Stomach (tissue), 9 donors: ENCODE measurements around the gene SLC23A3. TPM values are rescaled to one million over a fixed set of nuclear protein-coding genes. Genes with fewer than 3 reads are reported as not detected.

Experiments used
- DNase-seq, 2 donors: peaks; one replicate each; pipeline versions ENCODE4 v3.0.0 to v3.0.0-alpha.2; 2013 to 2019
- H3K27ac ChIP-seq, 5 donors: fragments of 200-600 bp in 4 of 5; sonication (generic) in 4 of 5; one replicate each; pipeline ENCODE4 v1.5.1; 2013 to 2019; ENCODE audit warnings: mild to moderate bottlenecking in 1 of 5, moderate library complexity in 1 of 5
- H3K27me3 ChIP-seq, 3 donors: fragments of 200-600 bp; sonication (generic); one replicate each; pipeline ENCODE4 v1.5.1; 2017 to 2019; ENCODE audit warnings: mixed run types in 1 of 3
- H3K36me3 ChIP-seq, 4 donors: fragments of 200-600 bp; sonication (generic); 1 replicate in 3 of 4; 2 replicates in 1 of 4; pipeline ENCODE4 v1.5.1; 2016 to 2019
- H3K4me1 ChIP-seq, 4 donors: fragments of 200-600 bp; sonication (generic); one replicate each; pipeline ENCODE4 v1.5.1; 2016 to 2019
- H3K4me3 ChIP-seq, 4 donors: fragments of 200-600 bp; sonication (generic) in 3 of 4; one replicate each; pipeline ENCODE4 v1.5.1; 2016 to 2019; ENCODE audit warnings: mild to moderate bottlenecking in 1 of 4
- H3K9me3 ChIP-seq, 4 donors: fragments of 200-600 bp; sonication (generic); one replicate each; pipeline ENCODE4 v1.5.1; 2016 to 2019
- EP300 ChIP-seq: sonication (generic); formaldehyde crosslinking; IDR thresholded peaks from one replicate; pipeline ENCODE4 v1.6.1; 2017; ENCODE audit warnings: antibody characterized with exemption
- POLR2A ChIP-seq, 4 donors: fragments of 450-650 bp; IDR thresholded peaks; one replicate each; pipeline ENCODE4 v1.6.1; 2016; ENCODE audit warnings: antibody characterized with exemption in 4 of 4, control low read depth in 2 of 4, mild to moderate bottlenecking in 1 of 4, moderate library complexity in 1 of 4
- POLR2AphosphoS5 ChIP-seq, 3 donors: sonication (generic); formaldehyde crosslinking; IDR thresholded peaks; one replicate each; pipeline ENCODE4 v1.6.1; 2016; ENCODE audit warnings: antibody characterized with exemption in 3 of 3
- WGBS, 5 donors: extraction: QIAGEN DNeasy Blood & Tissue Kit in 3 of 5; methylation state at CpG; one replicate each; pipeline versions ENCODE4 v1.1.5 to v1.1.7; 2013 to 2018; 5-methylcytosine and 5-hydroxymethylcytosine counted together
- intact Hi-C: fragments of 100-400 bp; cut with DNase I; formaldehyde crosslinking; loops from one replicate; pipeline ENCODE4 v1.15.1; 2023; ENCODE audit warnings: low total_unique reads
- polyA plus RNA-seq, 3 donors: library from polyadenylated mRNA; stranded (reverse); fragments of 200-250 nt; gene quantifications; one replicate each; pipeline ENCODE4 v1.2.3, GENCODE V29; 2013
- total RNA-seq, 5 donors: library from RNA; depleted of rRNA; stranded (reverse); fragments of >200 nt; gene quantifications; one replicate each; pipeline versions ENCODE4 v1.1.0 to v1.2.3, GENCODE V29; 2014 to 2016
- TF ChIP-seq, protein P1 (sequence below), 7 experiments: fragments of 450-650 bp in 4 of 7; fragments of 200-600 bp in 3 of 7; sonication (generic) in 3 of 7; IDR thresholded peaks; one replicate each; pipeline ENCODE4 v1.5.1; 2016 to 2019; ENCODE audit warnings: antibody characterized with exemption in 7 of 7, control low read depth in 2 of 7, mild to moderate bottlenecking in 1 of 7
- donor health status: healthy with polysubstance abuse.
- donor health status: Bipolar disorder and iron deficiency.
- donor health status: healthy.

SLC23A3 gene
- total and polyA plus RNA-seq, 8 donors, result 0.45 to 4.1 (median 0.92) TPM; not detected in 1

GRCh38 chr2:219216535-219216915, 46.7 kb upstream of the SLC23A3 start:
- H3K27ac ChIP-seq, result peak overlapping the region in 3 of 5 donors; percentile 89 to 95 (median 94)
- DNase-seq, result no peak
- WGBS, 5 donors, result 81 to 94% (median 88%) methylated on average over 6 of the region's 6 CpGs
- TF ChIP-seq EP300, result no peak
- TF ChIP-seq POLR2A (IDR thresholded peaks at IDR 0.05), result no peak
- no peak overlapping the region for H3K4me3 ChIP-seq
- no peaks in the 10 kb centered on the region for H3K9me3 ChIP-seq
- H3K4me1 ChIP-seq, result peaks cover 25 to 49% (median 39%) of the 10 kb centered on the region in 4 donors
- H3K27me3 ChIP-seq, result no peaks in the 10 kb centered on the region
- peaks cover 56 to 68% (median 63%) of the 10 kb centered on the region in 4 donors for H3K36me3 ChIP-seq
- intact Hi-C loops, result loop anchor here (5.0 kb wide), 1 partner anchor 44 kb away; the partner anchor contains the start of gene SLC23A3

DNA sequence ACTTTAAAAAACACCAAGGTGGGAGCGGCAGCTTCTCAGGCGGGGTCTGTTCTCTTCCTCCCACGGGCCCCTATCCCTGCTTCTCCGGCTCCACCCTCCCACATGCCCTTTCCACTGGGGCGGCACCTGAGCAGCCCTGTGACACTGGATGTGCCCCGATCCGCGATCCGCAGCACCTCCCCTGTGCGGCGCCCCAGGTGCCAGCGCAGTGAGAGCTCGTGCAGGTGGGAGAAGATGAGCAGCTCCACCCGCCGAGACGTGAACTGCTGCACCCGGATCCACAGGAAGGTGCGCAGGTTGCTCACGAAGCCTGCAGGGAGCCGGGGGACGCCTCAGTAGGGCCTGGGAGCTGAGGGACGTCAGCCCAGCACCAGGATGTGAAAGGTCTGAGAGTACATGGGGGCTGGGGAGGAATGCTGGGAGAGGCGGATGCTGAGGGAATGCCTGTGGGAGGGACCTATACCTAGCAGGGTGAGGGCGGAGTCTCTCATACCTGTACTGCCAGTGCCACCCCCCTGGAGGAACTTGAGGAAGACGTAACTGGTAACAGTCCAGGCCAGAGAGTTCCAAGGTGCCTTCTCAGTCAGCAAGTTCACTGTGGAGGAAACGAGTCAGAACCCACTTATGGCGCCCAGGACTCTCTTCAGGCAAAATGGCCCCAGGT, 46.2 kb upstream of the SLC23A3 start:
- intact Hi-C loops, result loop anchor here (5.0 kb wide), 1 partner anchor 44 kb away; the partner anchor contains the start of gene SLC23A3
- Histone ChIP-seq H3K9me3 (no peaks in the 10 kb centered on the region), H3K27ac (peak overlapping the region in 3 of 5 donors; percentile 89 to 95 (median 94)), H3K36me3 (peaks cover 52 to 66% (median 61%) of the 10 kb centered on the region in 4 donors), H3K4me1 (peaks cover 25 to 51% (median 40%) of the 10 kb centered on the region in 4 donors), H3K27me3 (no peaks in the 10 kb centered on the region), H3K4me3 (no peak overlapping the region)
- TF ChIP-seq POLR2A (IDR thresholded peaks at IDR 0.05) (no peak), EP300 (no peak), POLR2AphosphoS5 (IDR thresholded peaks at IDR 0.05) (no peak)
- TF ChIP-seq, protein P1, sequence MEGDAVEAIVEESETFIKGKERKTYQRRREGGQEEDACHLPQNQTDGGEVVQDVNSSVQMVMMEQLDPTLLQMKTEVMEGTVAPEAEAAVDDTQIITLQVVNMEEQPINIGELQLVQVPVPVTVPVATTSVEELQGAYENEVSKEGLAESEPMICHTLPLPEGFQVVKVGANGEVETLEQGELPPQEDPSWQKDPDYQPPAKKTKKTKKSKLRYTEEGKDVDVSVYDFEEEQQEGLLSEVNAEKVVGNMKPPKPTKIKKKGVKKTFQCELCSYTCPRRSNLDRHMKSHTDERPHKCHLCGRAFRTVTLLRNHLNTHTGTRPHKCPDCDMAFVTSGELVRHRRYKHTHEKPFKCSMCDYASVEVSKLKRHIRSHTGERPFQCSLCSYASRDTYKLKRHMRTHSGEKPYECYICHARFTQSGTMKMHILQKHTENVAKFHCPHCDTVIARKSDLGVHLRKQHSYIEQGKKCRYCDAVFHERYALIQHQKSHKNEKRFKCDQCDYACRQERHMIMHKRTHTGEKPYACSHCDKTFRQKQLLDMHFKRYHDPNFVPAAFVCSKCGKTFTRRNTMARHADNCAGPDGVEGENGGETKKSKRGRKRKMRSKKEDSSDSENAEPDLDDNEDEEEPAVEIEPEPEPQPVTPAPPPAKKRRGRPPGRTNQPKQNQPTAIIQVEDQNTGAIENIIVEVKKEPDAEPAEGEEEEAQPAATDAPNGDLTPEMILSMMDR (IDR thresholded peaks at IDR 0.05), result no peak
- whole genome bisulfite sequencing, 5 donors, result 86 to 93% (median 91%) methylated on average over 23 to 27 of the region's 27 CpGs
- no peak for DNase-seq

DNA sequence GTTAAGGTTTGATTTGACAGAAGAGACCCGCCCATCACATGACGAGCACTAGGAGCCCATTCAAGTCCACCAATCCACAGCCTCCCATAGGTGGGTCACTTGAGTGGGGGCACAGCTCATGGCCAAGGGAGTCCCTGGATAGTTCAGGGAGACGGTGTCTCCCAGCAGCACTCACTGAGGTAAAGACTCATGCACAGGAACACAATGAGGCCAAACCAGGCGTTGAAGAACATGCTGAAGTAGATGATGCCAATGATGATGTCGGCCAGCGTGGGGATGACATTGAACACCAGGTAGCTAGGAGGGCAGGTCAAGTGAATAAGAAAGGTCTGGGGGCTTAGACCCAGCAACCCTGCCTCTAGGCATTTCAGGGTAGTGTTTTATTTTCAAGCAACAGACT, 45.0 kb upstream of the SLC23A3 start:
- H3K27me3 ChIP-seq, result no peaks in the 10 kb centered on the region
- H3K4me1 ChIP-seq, result peaks cover 25 to 47% (median 34%) of the 10 kb centered on the region in 4 donors
- H3K27ac ChIP-seq, result no peak overlapping the region
- H3K9me3 ChIP-seq, result no peaks in the 10 kb centered on the region
- H3K36me3 ChIP-seq, result peaks cover 53 to 66% (median 61%) of the 10 kb centered on the region in 4 donors
- 87 to 94% (median 93%) methylated on average over 6 of the region's 6 CpGs for WGBS, 5 donors
- no peak for DNase-seq
- H3K4me3 ChIP-seq, result no peak overlapping the region
- intact Hi-C loops, result loop anchor here (5.0 kb wide), 1 partner anchor 42 kb away; the partner anchor contains the start of gene SLC23A3
- TF ChIP-seq POLR2A (IDR thresholded peaks at IDR 0.05), result no peak
- TF ChIP-seq, protein P1 (IDR thresholded peaks at IDR 0.05), result no peak
- no peak for TF ChIP-seq EP300
- TF ChIP-seq POLR2AphosphoS5 (IDR thresholded peaks at IDR 0.05), result no peak

DNA sequence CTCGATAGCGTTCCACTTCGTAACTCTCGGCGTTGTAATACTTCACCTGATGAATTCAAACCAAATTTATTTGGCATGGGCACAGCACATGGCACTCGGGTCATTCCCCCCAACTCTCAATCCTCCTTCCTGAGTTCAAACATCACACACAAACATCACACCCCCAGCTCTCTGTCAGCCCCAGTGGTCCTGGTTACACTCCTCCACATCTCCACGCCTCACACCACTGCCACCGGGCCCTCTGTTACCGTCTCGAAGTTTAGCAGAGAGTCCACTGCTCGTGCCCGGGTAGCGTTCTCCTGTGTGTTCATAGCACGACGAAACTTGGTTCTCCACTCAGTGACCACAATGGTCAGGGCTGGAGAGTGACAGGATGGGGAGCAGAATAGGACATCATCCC, 44.3 kb upstream of the SLC23A3 start:
- H3K4me1 ChIP-seq, result peaks cover 19 to 41% (median 29%) of the 10 kb centered on the region in 4 donors
- DNase-seq, result no peak
- H3K4me3 ChIP-seq, result no peak overlapping the region
- intact Hi-C loops, result no loop called here
- WGBS, 5 donors, result 95 to 98% (median 96%) methylated on average over 15 of the region's 15 CpGs
- no peak overlapping the region for H3K27ac ChIP-seq
- no peaks in the 10 kb centered on the region for H3K27me3 ChIP-seq
- no peaks in the 10 kb centered on the region for H3K9me3 ChIP-seq
- TF ChIP-seq POLR2A (IDR thresholded peaks at IDR 0.05) (no peak), POLR2AphosphoS5 (IDR thresholded peaks at IDR 0.05) (no peak), EP300 (no peak)
- TF ChIP-seq, protein P1 (IDR thresholded peaks at IDR 0.05), result no peak
- H3K36me3 ChIP-seq, result peaks cover 58 to 70% (median 65%) of the 10 kb centered on the region in 4 donors
